HUES48 (cell line): ENCODE measurements around the gene KLHL6.

ENCODE experiments used
- H3K27ac ChIP-seq: one replicate; pipeline ENCODE4 v1.7.0; 2013; ENCODE audit warnings: low read depth, low read length, inconsistent platforms
- H3K27me3 ChIP-seq: 2 replicates; pipeline ENCODE4 v1.6.1; 2013; ENCODE audit warnings: mild to moderate bottlenecking, low read length; ENCODE audit not compliant: control insufficient read depth, insufficient read depth
- H3K36me3 ChIP-seq: 2 replicates; pipeline ENCODE4 v1.6.1; 2013; ENCODE audit warnings: low read length; ENCODE audit not compliant: control insufficient read depth, insufficient read depth
- H3K4me1 ChIP-seq: 2 replicates; pipeline ENCODE4 v1.6.1; 2013; ENCODE audit warnings: mild to moderate bottlenecking, low read length; ENCODE audit not compliant: control insufficient read depth, insufficient read depth
- H3K4me3 ChIP-seq: 2 replicates; pipeline ENCODE4 v1.5.1; 2013; ENCODE audit warnings: mild to moderate bottlenecking, low read depth, low read length
- H3K9ac ChIP-seq: 2 replicates; pipeline ENCODE4 v1.6.1; 2013; ENCODE audit warnings: mild to moderate bottlenecking, low read depth, low read length, moderate library complexity
- H3K9me3 ChIP-seq: 2 replicates; pipeline ENCODE4 v1.6.1; 2013; ENCODE audit warnings: low read length; ENCODE audit not compliant: control insufficient read depth, insufficient read depth

The KLHL6 gene

GRCh38 chr3:183491923-183492848 lies 63.3 kb downstream of the KLHL6 start:
- no peaks in the 10 kb centered on the region for H3K27me3 ChIP-seq
- no peak overlapping the region for H3K27ac ChIP-seq
- H3K4me1 ChIP-seq, result peaks cover 9% of the 10 kb centered on the region
- H3K36me3 ChIP-seq, result no peaks in the 10 kb centered on the region
- H3K9me3 ChIP-seq, result no peaks in the 10 kb centered on the region
- H3K4me3 ChIP-seq, result no peak overlapping the region
- no peak overlapping the region for H3K9ac ChIP-seq

- Histone ChIP-seq H3K9me3 (no peaks in the 10 kb centered on the region), H3K4me1 (peaks cover 17% of the 10 kb centered on the region), H3K4me3 (no peak overlapping the region), H3K9ac (no peak overlapping the region), H3K27ac (peak overlapping the region; percentile 63), H3K27me3 (no peaks in the 10 kb centered on the region), H3K36me3 (no peaks in the 10 kb centered on the region)
Measured at GRCh38 chr3:183491109-183491922, 64.2 kb downstream of the KLHL6 start.

GRCh38 chr3:183490653-183491052 lies 64.9 kb downstream of the KLHL6 start:
- H3K9me3 ChIP-seq, result no peaks in the 10 kb centered on the region
- no peak overlapping the region for H3K4me3 ChIP-seq
- no peak overlapping the region for H3K9ac ChIP-seq
- peaks cover 24% of the 10 kb centered on the region for H3K4me1 ChIP-seq
- H3K36me3 ChIP-seq, result no peaks in the 10 kb centered on the region
- peak overlapping the region; percentile 63 for H3K27ac ChIP-seq
- H3K27me3 ChIP-seq, result no peaks in the 10 kb centered on the region

- Histone ChIP-seq H3K9ac (no peak overlapping the region), H3K27ac (peak overlapping the region; percentile 0), H3K27me3 (no peaks in the 10 kb centered on the region), H3K4me1 (peaks cover 24% of the 10 kb centered on the region), H3K9me3 (no peaks in the 10 kb centered on the region), H3K4me3 (no peak overlapping the region), H3K36me3 (no peaks in the 10 kb centered on the region)
Measured at GRCh38 chr3:183490211-183490601, 65.3 kb downstream of the KLHL6 start.

GRCh38 chr3:183489455-183490210 lies 65.9 kb downstream of the KLHL6 start:
- Histone ChIP-seq H3K4me3 (no peak overlapping the region), H3K36me3 (no peaks in the 10 kb centered on the region), H3K27me3 (no peaks in the 10 kb centered on the region), H3K27ac (no peak overlapping the region), H3K9ac (no peak overlapping the region), H3K4me1 (peaks cover 24% of the 10 kb centered on the region), H3K9me3 (no peaks in the 10 kb centered on the region)

- no peaks in the 10 kb centered on the region for H3K27me3 ChIP-seq
- H3K36me3 ChIP-seq, result no peaks in the 10 kb centered on the region
- no peak overlapping the region for H3K4me3 ChIP-seq
- no peak overlapping the region for H3K9ac ChIP-seq
- no peak overlapping the region for H3K27ac ChIP-seq
- no peaks in the 10 kb centered on the region for H3K9me3 ChIP-seq
- peaks cover 24% of the 10 kb centered on the region for H3K4me1 ChIP-seq
Measured at GRCh38 chr3:183488343-183488742, 67.2 kb downstream of the KLHL6 start.

- H3K9me3 ChIP-seq, result no peaks in the 10 kb centered on the region
- no peak overlapping the region for H3K9ac ChIP-seq
- H3K4me3 ChIP-seq, result no peak overlapping the region
- H3K27me3 ChIP-seq, result no peaks in the 10 kb centered on the region
- peaks cover 24% of the 10 kb centered on the region for H3K4me1 ChIP-seq
- no peak overlapping the region for H3K27ac ChIP-seq
- H3K36me3 ChIP-seq, result no peaks in the 10 kb centered on the region
Measured at GRCh38 chr3:183487896-183488295, 67.6 kb downstream of the KLHL6 start.

- Histone ChIP-seq H3K9ac (no peak overlapping the region), H3K4me1 (peaks cover 24% of the 10 kb centered on the region), H3K36me3 (no peaks in the 10 kb centered on the region), H3K9me3 (no peaks in the 10 kb centered on the region), H3K27me3 (no peaks in the 10 kb centered on the region), H3K27ac (no peak overlapping the region), H3K4me3 (no peak overlapping the region)
Measured at GRCh38 chr3:183487016-183487415, 68.5 kb downstream of the KLHL6 start.

GRCh38 chr3:183486472-183486871 lies 69.0 kb downstream of the KLHL6 start:
- H3K9me3 ChIP-seq, result no peaks in the 10 kb centered on the region
- H3K27me3 ChIP-seq, result no peaks in the 10 kb centered on the region
- no peaks in the 10 kb centered on the region for H3K36me3 ChIP-seq
- H3K4me1 ChIP-seq, result peaks cover 24% of the 10 kb centered on the region
- H3K4me3 ChIP-seq, result no peak overlapping the region
- no peak overlapping the region for H3K9ac ChIP-seq
- no peak overlapping the region for H3K27ac ChIP-seq

- H3K9ac ChIP-seq, result no peak overlapping the region
- peaks cover 24% of the 10 kb centered on the region for H3K4me1 ChIP-seq
- no peaks in the 10 kb centered on the region for H3K9me3 ChIP-seq
- H3K27me3 ChIP-seq, result no peaks in the 10 kb centered on the region
- no peak overlapping the region for H3K4me3 ChIP-seq
- H3K27ac ChIP-seq, result no peak overlapping the region
- H3K36me3 ChIP-seq, result no peaks in the 10 kb centered on the region
Measured at GRCh38 chr3:183485585-183485984, 69.9 kb downstream of the KLHL6 start.
